Caco-2 (cell line): ENCODE measurements around the gene COL27A1. TPM values are rescaled to one million over a fixed set of nuclear protein-coding genes. Genes with fewer than 3 reads are reported as not detected.
A peak's percentile ranks its signal among the peaks of the same experiment; 100 is the strongest.

ENCODE experiments used
- BruUV-seq: library from RNA; stranded (reverse); fragments of 400-500 nt; replicated peaks from 2 replicates; lab custom pipeline; 2021; lab: Mats Ljungman, UMichigan
- CTCF ChIA-PET: fragments of 300-600 bp; sonication (Branson Sonifier 250); formaldehyde crosslinking; loops from one replicate; lab custom pipeline; 2022; ENCODE audit warnings: antibody characterized with exemption; lab: Charles Lee
- POLR2A ChIA-PET: fragments of 300-600 bp; sonication (Branson Sonifier 250); formaldehyde crosslinking; loops from one replicate; lab custom pipeline; 2022; ENCODE audit warnings: antibody characterized with exemption; lab: Charles Lee
- DNase-seq, 2 experiments: peaks; one replicate each; pipeline versions ENCODE4 v3.0.0 to v3.0.0-alpha.2; 2020 to 2022
- H3K27me3 ChIP-seq: replicated peaks from 2 replicates; pipeline ENCODE4 v1.6.0; 2011; ENCODE audit warnings: low read length; ENCODE audit not compliant: control insufficient read depth, insufficient read depth
- H3K36me3 ChIP-seq: 2 replicates; pipeline ENCODE4 v1.5.1; 2011; ENCODE audit warnings: low read length; ENCODE audit not compliant: control insufficient read depth, insufficient read depth
- H3K4me1 ChIP-seq: fragments of 250-450 bp; sonication (Bioruptor Pico); 2 replicates; pipeline ENCODE4 v1.5.1; 2020; ENCODE audit warnings: mild to moderate bottlenecking
- H3K4me3 ChIP-seq: 2 replicates; pipeline ENCODE4 v1.5.1; 2011; ENCODE audit warnings: low read depth, mild to moderate bottlenecking, control low read depth, low read length
- H3K9me3 ChIP-seq: fragments of 250-450 bp; sonication (Bioruptor Pico); 2 replicates; pipeline ENCODE4 v1.5.1; 2020; ENCODE audit warnings: mild to moderate bottlenecking, moderate library complexity
- H3K27ac Mint-ChIP-seq: one replicate; pipeline ENCODE4 v1.8.0; 2022; ENCODE audit warnings: mixed read lengths; ENCODE audit not compliant: unreplicated experiment
- H3K27me3 Mint-ChIP-seq: one replicate; pipeline ENCODE4 v1.8.0; 2022; ENCODE audit warnings: mixed read lengths; ENCODE audit not compliant: insufficient read depth, unreplicated experiment
- H3K36me3 Mint-ChIP-seq: one replicate; pipeline ENCODE4 v1.8.0; 2022; ENCODE audit warnings: mild to moderate bottlenecking, mixed read lengths; ENCODE audit not compliant: insufficient read depth, unreplicated experiment
- H3K4me1 Mint-ChIP-seq: one replicate; pipeline ENCODE4 v1.8.0; 2022; ENCODE audit warnings: low read depth, mixed read lengths; ENCODE audit not compliant: unreplicated experiment
- H3K4me3 Mint-ChIP-seq: one replicate; pipeline ENCODE4 v1.8.0; 2022; ENCODE audit warnings: mild to moderate bottlenecking, moderate library complexity, mixed read lengths; ENCODE audit not compliant: unreplicated experiment
- H3K9me3 Mint-ChIP-seq: one replicate; pipeline ENCODE4 v1.8.0; 2022; ENCODE audit warnings: mixed read lengths; ENCODE audit not compliant: unreplicated experiment
- CTCF ChIP-seq, 2 experiments: fragments of 200-600 bp in 1 of 2; IDR thresholded peaks; 1 replicate in 1 of 2; 2 replicates in 1 of 2; pipeline versions ENCODE4 v1.5.1 to v1.8.0; 2011 to 2022; ENCODE audit warnings: antibody characterized with exemption in 1 of 2, control low read depth in 1 of 2, inconsistent platforms in 1 of 2, low read depth in 1 of 2, low read length in 1 of 2, mild to moderate bottlenecking in 1 of 2, moderate library complexity in 1 of 2; ENCODE audit not compliant: insufficient read depth in 1 of 2, severe bottlenecking in 1 of 2, unreplicated experiment in 1 of 2
- intact Hi-C: fragments of 100-400 bp; cut with micrococcal nuclease; formaldehyde crosslinking; loops from one replicate; pipeline ENCODE4 v1.10.0; 2022; ENCODE audit not compliant: unreplicated experiment
- total RNA-seq: library from RNA; stranded (reverse); gene quantifications from 2 replicates; pipeline ENCODE4 v1.2.3, GENCODE V29; 2022

Gene COL27A1
- total RNA-seq, 1 experiment from 2014 or later, result 31.1 TPM

GRCh38 chr9:114172981-114173833, 17.9 kb downstream of the COL27A1 start:
- H3K27me3 Mint-ChIP-seq, result no peaks in the 10 kb centered on the region
- TF ChIP-seq CTCF (IDR thresholded peaks at IDR 0.05; ENCODE audit: insufficient read depth in 1 of 2, low read depth in 1 of 2, low read length in 1 of 2, severe bottlenecking in 1 of 2, unreplicated experiment in 1 of 2), result no peak
- H3K36me3 Mint-ChIP-seq, result peaks cover 24% of the 10 kb centered on the region
- no peaks in the 10 kb centered on the region for H3K9me3 ChIP-seq
- peak overlapping the region; percentile 10 for H3K4me3 Mint-ChIP-seq
- ChIA-PET CTCF (no interaction called here), POLR2A (no interaction called here)
- H3K36me3 ChIP-seq, result no peaks in the 10 kb centered on the region
- DNase-seq, result no peak
- H3K4me1 ChIP-seq, result peaks cover 27% of the 10 kb centered on the region
- no TSS peak for BruUV-seq
- peaks cover 9% of the 10 kb centered on the region for H3K4me1 Mint-ChIP-seq
- H3K4me3 ChIP-seq, result no peak overlapping the region
- H3K27ac Mint-ChIP-seq, result peak overlapping the region; percentile 6
- no peaks in the 10 kb centered on the region for H3K27me3 ChIP-seq
- no peaks in the 10 kb centered on the region for H3K9me3 Mint-ChIP-seq
- intact Hi-C loops, result no loop called here

GRCh38 chr9:114174557-114174875, 19.2 kb downstream of the COL27A1 start:
- no peaks in the 10 kb centered on the region for H3K36me3 ChIP-seq
- Mint-ChIP-seq H3K36me3 (peaks cover 18% of the 10 kb centered on the region), H3K4me3 (peak overlapping the region; percentile 11), H3K9me3 (no peaks in the 10 kb centered on the region), H3K27ac (peak overlapping the region; percentile 69), H3K4me1 (peaks cover 9% of the 10 kb centered on the region), H3K27me3 (no peaks in the 10 kb centered on the region)
- H3K27me3 ChIP-seq, result no peaks in the 10 kb centered on the region
- ChIA-PET POLR2A (no interaction called here), CTCF (interaction anchor here (1.0 to 1.3 kb wide), 3 partner anchors 64 to 116 kb away, joined by 3 to 7 read pairs (median 4); no protein-coding TSS in a partner anchor)
- no peak for TF ChIP-seq CTCF (IDR thresholded peaks at IDR 0.05; ENCODE audit: insufficient read depth in 1 of 2, low read depth in 1 of 2, low read length in 1 of 2, severe bottlenecking in 1 of 2, unreplicated experiment in 1 of 2)
- H3K9me3 ChIP-seq, result no peaks in the 10 kb centered on the region
- no TSS peak for BruUV-seq
- H3K4me3 ChIP-seq, result no peak overlapping the region
- no peak for DNase-seq
- intact Hi-C loops, result no loop called here
- H3K4me1 ChIP-seq, result peaks cover 28% of the 10 kb centered on the region

GRCh38 chr9:114174876-114175771, 19.8 kb downstream of the COL27A1 start:
- no peaks in the 10 kb centered on the region for H3K27me3 ChIP-seq
- BruUV-seq, result no TSS peak
- H3K36me3 ChIP-seq, result no peaks in the 10 kb centered on the region
- H3K4me1 ChIP-seq, result peaks cover 28% of the 10 kb centered on the region
- Mint-ChIP-seq H3K27me3 (no peaks in the 10 kb centered on the region), H3K36me3 (peaks cover 18% of the 10 kb centered on the region), H3K4me1 (peaks cover 9% of the 10 kb centered on the region), H3K27ac (peak overlapping the region; percentile 69), H3K4me3 (peak overlapping the region; percentile 11), H3K9me3 (no peaks in the 10 kb centered on the region)
- ChIA-PET POLR2A (no interaction called here), CTCF (interaction anchor here (1.0 to 1.3 kb wide), 3 partner anchors 64 to 116 kb away, joined by 3 to 7 read pairs (median 4); no protein-coding TSS in a partner anchor)
- DNase-seq, result peak; percentile 47 to 59
- no peak for TF ChIP-seq CTCF (IDR thresholded peaks at IDR 0.05; ENCODE audit: insufficient read depth in 1 of 2, low read depth in 1 of 2, low read length in 1 of 2, severe bottlenecking in 1 of 2, unreplicated experiment in 1 of 2)
- intact Hi-C loops, result no loop called here
- H3K9me3 ChIP-seq, result no peaks in the 10 kb centered on the region
- no peak overlapping the region for H3K4me3 ChIP-seq
